PC-3 (cell line): ENCODE data around the gene TMEM239.

Source experiments
- EZH2phosphoT487 ChIP-seq: fragments of 300-600 bp; sonication (generic); IDR thresholded peaks from 2 replicates; pipeline ENCODE4 v1.6.1; 2018; ENCODE audit warnings: mild to moderate bottlenecking, antibody characterized with exemption, low read length, borderline replicate concordance
- TF ChIP-seq, protein P1 (sequence below): fragments of 300-600 bp; sonication (generic); conservative IDR thresholded peaks from 2 replicates; pipeline ENCODE4 v1.5.1; 2017; ENCODE audit warnings: antibody characterized with exemption, low read depth, mild to moderate bottlenecking, low read length

DNA sequence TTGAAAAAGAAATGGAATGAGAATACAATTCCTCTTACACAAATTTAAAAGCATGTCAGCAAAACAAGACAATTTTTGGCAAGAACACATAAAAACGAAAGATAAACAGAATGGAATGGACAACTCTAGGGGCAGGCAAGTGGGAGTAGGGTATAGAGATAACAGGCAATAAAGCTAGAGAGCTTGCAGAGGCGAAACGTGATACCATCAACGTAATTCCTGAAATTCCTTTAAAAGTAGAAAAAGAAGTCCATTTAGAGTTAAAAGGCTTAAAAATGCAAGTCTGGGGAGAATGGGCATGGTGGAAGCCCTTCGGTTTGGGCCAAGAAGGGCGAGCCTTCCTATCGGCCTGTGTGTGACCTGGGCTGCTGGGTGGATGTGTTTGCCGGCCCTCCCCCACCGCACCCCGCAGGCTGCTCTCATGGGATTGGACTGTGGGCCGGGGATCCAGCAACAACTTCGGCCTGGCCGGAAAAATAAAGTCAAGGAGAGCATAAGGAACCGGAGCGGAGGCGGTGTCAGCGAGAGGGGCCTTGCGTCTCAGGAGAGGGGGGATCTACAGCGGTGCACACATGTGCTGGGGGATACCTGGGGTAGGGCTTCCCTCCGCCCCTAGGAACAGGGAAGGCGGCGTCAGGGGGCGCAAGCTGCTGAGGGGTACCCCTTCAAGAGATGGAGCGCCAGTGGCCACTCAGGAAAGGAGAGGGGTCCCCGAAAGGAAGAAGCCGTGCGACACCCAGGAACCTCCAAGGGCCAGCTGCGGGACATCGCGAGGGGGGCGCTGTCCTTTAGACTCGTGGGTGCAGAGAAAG lies 4.1 kb downstream of the TMEM239 start:
- TF ChIP-seq, protein P1, sequence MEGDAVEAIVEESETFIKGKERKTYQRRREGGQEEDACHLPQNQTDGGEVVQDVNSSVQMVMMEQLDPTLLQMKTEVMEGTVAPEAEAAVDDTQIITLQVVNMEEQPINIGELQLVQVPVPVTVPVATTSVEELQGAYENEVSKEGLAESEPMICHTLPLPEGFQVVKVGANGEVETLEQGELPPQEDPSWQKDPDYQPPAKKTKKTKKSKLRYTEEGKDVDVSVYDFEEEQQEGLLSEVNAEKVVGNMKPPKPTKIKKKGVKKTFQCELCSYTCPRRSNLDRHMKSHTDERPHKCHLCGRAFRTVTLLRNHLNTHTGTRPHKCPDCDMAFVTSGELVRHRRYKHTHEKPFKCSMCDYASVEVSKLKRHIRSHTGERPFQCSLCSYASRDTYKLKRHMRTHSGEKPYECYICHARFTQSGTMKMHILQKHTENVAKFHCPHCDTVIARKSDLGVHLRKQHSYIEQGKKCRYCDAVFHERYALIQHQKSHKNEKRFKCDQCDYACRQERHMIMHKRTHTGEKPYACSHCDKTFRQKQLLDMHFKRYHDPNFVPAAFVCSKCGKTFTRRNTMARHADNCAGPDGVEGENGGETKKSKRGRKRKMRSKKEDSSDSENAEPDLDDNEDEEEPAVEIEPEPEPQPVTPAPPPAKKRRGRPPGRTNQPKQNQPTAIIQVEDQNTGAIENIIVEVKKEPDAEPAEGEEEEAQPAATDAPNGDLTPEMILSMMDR: no peak
- no peak for TF ChIP-seq EZH2phosphoT487
